Measurements from ENCODE around the gene TMEM131L. TPM values are rescaled to one million over a fixed set of nuclear protein-coding genes. Genes with fewer than 3 reads are reported as not detected.
A peak's percentile ranks its signal among the peaks of the same experiment; 100 is the strongest.

Gene TMEM131L
- total and polyA plus RNA-seq, 7 donors: 0.60 to 27.2 (median 12.1) TPM

GRCh38 chr4:153520801-153521329 is 54.7 kb downstream of the TMEM131L start:
- Histone ChIP-seq H3K36me3 (no peaks in the 10 kb centered on the region), H3K27ac (no peak overlapping the region), H3K4me3 (no peak overlapping the region), H3K9me3 (no peaks in the 10 kb centered on the region), H3K4me1 (peaks cover 0 to 35% (median 28%) of the 10 kb centered on the region in 4 donors), H3K27me3 (no peaks in the 10 kb centered on the region)
- TF ChIP-seq POLR2A (IDR thresholded peaks at IDR 0.05) (no peak), CTCF (IDR thresholded peaks at IDR 0.05) (no peak), EP300 (IDR thresholded peaks at IDR 0.05) (no peak), POLR2AphosphoS5 (IDR thresholded peaks at IDR 0.05) (no peak)
- 36 to 50% methylated on average over 8 of the region's 8 CpGs for WGBS, 2 donors
- no peak for DNase-seq
- intact Hi-C loops (cut with DNase I): no loop called here

- 61 to 93% methylated on average over 10 of the region's 10 CpGs for WGBS, 2 donors
- H3K4me1 ChIP-seq: peaks cover 0 to 35% (median 28%) of the 10 kb centered on the region in 4 donors
- no peak for DNase-seq
- H3K27me3 ChIP-seq: no peaks in the 10 kb centered on the region
- intact Hi-C loops (cut with DNase I): no loop called here
- no peaks in the 10 kb centered on the region for H3K9me3 ChIP-seq
- no peak overlapping the region for H3K27ac ChIP-seq
- TF ChIP-seq EP300 (IDR thresholded peaks at IDR 0.05) (no peak), POLR2AphosphoS5 (IDR thresholded peaks at IDR 0.05) (no peak), POLR2A (IDR thresholded peaks at IDR 0.05) (no peak), CTCF (IDR thresholded peaks at IDR 0.05) (no peak)
- H3K4me3 ChIP-seq: no peak overlapping the region
- no peaks in the 10 kb centered on the region for H3K36me3 ChIP-seq
These were observed 55.3 kb downstream of the TMEM131L start for GRCh38 chr4:153521478-153521877.

- Histone ChIP-seq H3K27ac (no peak overlapping the region), H3K9me3 (no peaks in the 10 kb centered on the region), H3K27me3 (no peaks in the 10 kb centered on the region), H3K4me1 (peaks cover 0 to 35% (median 28%) of the 10 kb centered on the region in 4 donors), H3K36me3 (no peaks in the 10 kb centered on the region), H3K4me3 (no peak overlapping the region)
- intact Hi-C loops (cut with DNase I): no loop called here
- WGBS, 2 donors: 58 to 89% methylated on average over 17 of the region's 17 CpGs
- TF ChIP-seq CTCF (IDR thresholded peaks at IDR 0.05): no peak
- no peak for TF ChIP-seq POLR2AphosphoS5 (IDR thresholded peaks at IDR 0.05)
- no peak for TF ChIP-seq EP300 (IDR thresholded peaks at IDR 0.05)
- TF ChIP-seq POLR2A (IDR thresholded peaks at IDR 0.05): no peak
- DNase-seq: no peak
These were observed 56.0 kb downstream of the TMEM131L start for GRCh38 chr4:153521999-153522801.

GRCh38 chr4:153522802-153523094 is 56.6 kb downstream of the TMEM131L start:
- Histone ChIP-seq H3K4me1 (peaks cover 0 to 35% (median 28%) of the 10 kb centered on the region in 4 donors), H3K4me3 (no peak overlapping the region), H3K9me3 (no peaks in the 10 kb centered on the region), H3K36me3 (no peaks in the 10 kb centered on the region), H3K27ac (peak overlapping the region in 1 of 4 donors; percentile 7), H3K27me3 (no peaks in the 10 kb centered on the region)
- WGBS, 2 donors: 69 to 88% methylated on average over 1 of the region's 1 CpG
- DNase-seq: no peak
- intact Hi-C loops (cut with DNase I): no loop called here
- no peak for TF ChIP-seq CTCF (IDR thresholded peaks at IDR 0.05)
- TF ChIP-seq POLR2AphosphoS5 (IDR thresholded peaks at IDR 0.05): no peak
- TF ChIP-seq POLR2A (IDR thresholded peaks at IDR 0.05): no peak
